Activated gamma-delta T cell (primary cell): ENCODE measurements around the gene KCNF1.
"Not testable (repeated sequence)": the region's sequence is repeated elsewhere in the genome, so short reads cannot be mapped to it uniquely, and the experiment has no call there.

Experiments
- DNase-seq: peaks from one replicate; lab custom pipeline; 2025; lab: John Stamatoyannopoulos, UW

Gene KCNF1

GRCh38 chr2:10939058-10939457 is 27.3 kb downstream of the KCNF1 start:
- no peak for DNase-seq

GRCh38 chr2:10940596-10940995 is 28.9 kb downstream of the KCNF1 start:
- no peak for DNase-seq

- DNase-seq, result no peak
These were observed 29.6 kb downstream of the KCNF1 start for GRCh38 chr2:10941383-10941782.

- DNase-seq, result no peak
These were observed 33.1 kb downstream of the KCNF1 start for GRCh38 chr2:10944799-10945198.

GRCh38 chr2:10946394-10946793 is 34.7 kb downstream of the KCNF1 start:
- DNase-seq, result no peak

- DNase-seq, result no peak
These were observed 35.3 kb downstream of the KCNF1 start for GRCh38 chr2:10947005-10947440.

- DNase-seq, result no peak
These were observed 35.9 kb downstream of the KCNF1 start for GRCh38 chr2:10947446-10948187.

- DNase-seq, result no peak
These were observed 36.4 kb downstream of the KCNF1 start for GRCh38 chr2:10948188-10948564.

- DNase-seq, result no peak
These were observed 37.0 kb downstream of the KCNF1 start for GRCh38 chr2:10948606-10949230.

- DNase-seq, result no peak
These were observed 38.1 kb downstream of the KCNF1 start for GRCh38 chr2:10949835-10950234.

- no peak for DNase-seq
These were observed 40.1 kb downstream of the KCNF1 start for GRCh38 chr2:10951558-10952414.

- DNase-seq, result no peak
These were observed 42.7 kb downstream of the KCNF1 start for GRCh38 chr2:10954416-10954815.

GRCh38 chr2:10954856-10955818 is 43.4 kb downstream of the KCNF1 start:
- no peak for DNase-seq

- no peak for DNase-seq
These were observed 44.5 kb downstream of the KCNF1 start for GRCh38 chr2:10956006-10956790.

- DNase-seq, result no peak
These were observed 45.7 kb downstream of the KCNF1 start for GRCh38 chr2:10957391-10957790.

GRCh38 chr2:10958452-10958851 is 46.7 kb downstream of the KCNF1 start:
- not testable (repeated sequence) for DNase-seq

GRCh38 chr2:10960606-10961489 is 49.1 kb downstream of the KCNF1 start:
- no peak for DNase-seq

- DNase-seq, result no peak
These were observed 49.7 kb downstream of the KCNF1 start for GRCh38 chr2:10961490-10961875.

GRCh38 chr2:10962004-10962403 is 50.3 kb downstream of the KCNF1 start:
- DNase-seq, result no peak

- DNase-seq, result no peak
These were observed 51.4 kb downstream of the KCNF1 start for GRCh38 chr2:10963155-10963554.
